ENCODE results near the gene TFF1.
A peak's percentile ranks its signal among the peaks of the same experiment; 100 is the strongest.

Gene TFF1

DNA sequence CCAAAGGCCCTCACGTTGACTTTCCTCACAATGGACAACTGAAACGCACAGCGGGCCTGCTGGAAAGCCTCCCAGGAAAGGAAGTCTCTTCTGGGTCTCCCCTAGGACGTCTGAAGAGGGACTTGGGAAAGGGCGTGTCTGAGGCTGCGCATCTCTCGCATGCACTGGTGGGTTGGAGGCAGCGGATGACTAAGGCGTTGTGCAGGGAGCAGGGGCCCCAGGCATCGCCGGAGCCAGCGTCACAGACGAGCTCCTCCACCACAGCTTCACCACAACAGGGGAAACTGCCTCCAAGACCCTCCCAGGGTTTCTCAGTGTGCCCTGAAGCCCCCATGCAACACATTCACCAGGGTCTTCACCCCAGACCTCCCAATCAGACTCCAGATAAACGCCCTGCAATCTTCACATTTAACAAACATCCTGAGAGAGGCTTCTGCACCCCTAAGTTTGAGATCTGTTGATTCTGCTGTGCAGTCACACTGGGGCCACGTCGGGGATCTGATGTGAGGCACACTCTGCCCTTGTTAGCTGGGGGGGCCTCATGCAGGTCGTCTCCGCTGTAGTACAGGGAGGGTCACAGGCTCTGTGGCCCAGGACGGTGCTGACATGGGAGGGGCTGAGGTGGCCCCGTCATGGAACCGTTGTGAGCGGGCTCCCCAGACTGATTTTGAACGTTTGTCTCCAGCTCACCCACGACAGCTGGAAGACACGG, 7.0 kb upstream of the TFF1 start:
- H3K4me3 Mint-ChIP-seq: no peak overlapping the region
- no peak overlapping the region for H3K27ac Mint-ChIP-seq
- no peaks in the 10 kb centered on the region for H3K36me3 Mint-ChIP-seq (ENCODE audit: low read depth)
- peaks cover 3% of the 10 kb centered on the region for H3K9me3 Mint-ChIP-seq
- TF ChIP-seq, protein P1, sequence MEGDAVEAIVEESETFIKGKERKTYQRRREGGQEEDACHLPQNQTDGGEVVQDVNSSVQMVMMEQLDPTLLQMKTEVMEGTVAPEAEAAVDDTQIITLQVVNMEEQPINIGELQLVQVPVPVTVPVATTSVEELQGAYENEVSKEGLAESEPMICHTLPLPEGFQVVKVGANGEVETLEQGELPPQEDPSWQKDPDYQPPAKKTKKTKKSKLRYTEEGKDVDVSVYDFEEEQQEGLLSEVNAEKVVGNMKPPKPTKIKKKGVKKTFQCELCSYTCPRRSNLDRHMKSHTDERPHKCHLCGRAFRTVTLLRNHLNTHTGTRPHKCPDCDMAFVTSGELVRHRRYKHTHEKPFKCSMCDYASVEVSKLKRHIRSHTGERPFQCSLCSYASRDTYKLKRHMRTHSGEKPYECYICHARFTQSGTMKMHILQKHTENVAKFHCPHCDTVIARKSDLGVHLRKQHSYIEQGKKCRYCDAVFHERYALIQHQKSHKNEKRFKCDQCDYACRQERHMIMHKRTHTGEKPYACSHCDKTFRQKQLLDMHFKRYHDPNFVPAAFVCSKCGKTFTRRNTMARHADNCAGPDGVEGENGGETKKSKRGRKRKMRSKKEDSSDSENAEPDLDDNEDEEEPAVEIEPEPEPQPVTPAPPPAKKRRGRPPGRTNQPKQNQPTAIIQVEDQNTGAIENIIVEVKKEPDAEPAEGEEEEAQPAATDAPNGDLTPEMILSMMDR (IDR thresholded peaks at IDR 0.05; ENCODE audit: unreplicated experiment in 3 of 3): no peak
- H3K27me3 Mint-ChIP-seq (ENCODE audit: low read depth): peaks cover 47% of the 10 kb centered on the region
- peaks cover 11% of the 10 kb centered on the region for H3K4me1 Mint-ChIP-seq

DNA sequence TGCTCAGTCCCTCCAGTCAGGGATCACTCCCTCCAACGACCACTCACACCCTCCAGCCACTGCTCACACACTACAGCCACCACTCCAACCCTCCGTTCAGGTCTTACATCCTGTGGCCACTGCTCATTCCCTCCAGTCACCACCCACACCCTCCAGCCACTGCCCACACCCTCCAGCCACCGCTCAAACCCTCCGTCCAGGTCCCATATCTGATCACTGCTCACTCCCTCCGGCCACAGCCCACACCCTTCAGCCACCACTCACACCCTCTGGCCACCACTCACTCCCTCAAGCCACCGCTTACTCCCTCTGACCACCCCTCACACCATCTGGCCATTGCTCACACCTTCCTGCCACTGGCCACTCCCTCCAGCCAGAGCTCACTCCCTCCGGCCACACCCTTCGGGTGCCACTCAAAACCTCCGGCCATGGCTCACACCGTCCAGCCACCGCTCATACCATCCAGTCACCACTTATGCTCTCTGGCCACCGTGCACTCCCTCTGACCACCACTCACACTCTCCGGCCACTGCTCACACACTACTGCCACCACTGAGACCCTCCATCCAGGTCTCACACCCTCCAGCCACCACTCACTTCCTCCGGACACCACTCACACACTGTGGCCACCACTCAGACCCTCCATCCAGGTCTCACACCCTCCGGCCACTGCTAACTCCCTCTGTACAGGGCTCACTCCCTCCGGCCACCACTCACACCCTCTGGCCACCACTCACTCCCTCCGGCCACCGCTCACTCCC, 4.7 kb upstream of the TFF1 start:
- H3K27me3 Mint-ChIP-seq (ENCODE audit: low read depth): peaks cover 35% of the 10 kb centered on the region
- no peak overlapping the region for H3K4me3 Mint-ChIP-seq
- H3K4me1 Mint-ChIP-seq: peaks cover 15% of the 10 kb centered on the region
- no peak overlapping the region for H3K27ac Mint-ChIP-seq
- H3K36me3 Mint-ChIP-seq (ENCODE audit: low read depth): no peaks in the 10 kb centered on the region
- H3K9me3 Mint-ChIP-seq: no peaks in the 10 kb centered on the region
- TF ChIP-seq, protein P1 (IDR thresholded peaks at IDR 0.05; ENCODE audit: unreplicated experiment in 3 of 3): no peak

DNA sequence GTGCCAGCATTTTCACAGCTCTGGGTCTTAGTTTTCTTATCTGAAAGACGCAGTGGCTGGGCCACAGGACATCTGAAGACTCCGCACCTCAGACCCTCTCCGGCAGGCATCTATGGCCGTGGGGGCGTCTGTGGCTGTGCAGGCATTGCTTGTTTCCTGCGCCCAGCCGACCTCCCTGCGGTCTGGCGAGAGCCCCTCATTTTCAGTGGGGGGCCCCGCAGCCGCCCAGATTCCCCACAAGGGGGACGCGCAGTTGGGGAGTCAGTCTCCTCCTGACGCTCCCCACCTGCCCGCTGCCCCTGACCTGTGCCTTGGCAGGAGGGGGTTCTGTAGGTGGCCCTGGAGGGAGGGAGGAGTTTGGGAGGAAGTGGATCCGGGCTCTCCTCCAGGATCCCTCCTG, 3.5 kb upstream of the TFF1 start:
- H3K9me3 Mint-ChIP-seq: no peaks in the 10 kb centered on the region
- H3K27ac Mint-ChIP-seq: no peak overlapping the region

DNA sequence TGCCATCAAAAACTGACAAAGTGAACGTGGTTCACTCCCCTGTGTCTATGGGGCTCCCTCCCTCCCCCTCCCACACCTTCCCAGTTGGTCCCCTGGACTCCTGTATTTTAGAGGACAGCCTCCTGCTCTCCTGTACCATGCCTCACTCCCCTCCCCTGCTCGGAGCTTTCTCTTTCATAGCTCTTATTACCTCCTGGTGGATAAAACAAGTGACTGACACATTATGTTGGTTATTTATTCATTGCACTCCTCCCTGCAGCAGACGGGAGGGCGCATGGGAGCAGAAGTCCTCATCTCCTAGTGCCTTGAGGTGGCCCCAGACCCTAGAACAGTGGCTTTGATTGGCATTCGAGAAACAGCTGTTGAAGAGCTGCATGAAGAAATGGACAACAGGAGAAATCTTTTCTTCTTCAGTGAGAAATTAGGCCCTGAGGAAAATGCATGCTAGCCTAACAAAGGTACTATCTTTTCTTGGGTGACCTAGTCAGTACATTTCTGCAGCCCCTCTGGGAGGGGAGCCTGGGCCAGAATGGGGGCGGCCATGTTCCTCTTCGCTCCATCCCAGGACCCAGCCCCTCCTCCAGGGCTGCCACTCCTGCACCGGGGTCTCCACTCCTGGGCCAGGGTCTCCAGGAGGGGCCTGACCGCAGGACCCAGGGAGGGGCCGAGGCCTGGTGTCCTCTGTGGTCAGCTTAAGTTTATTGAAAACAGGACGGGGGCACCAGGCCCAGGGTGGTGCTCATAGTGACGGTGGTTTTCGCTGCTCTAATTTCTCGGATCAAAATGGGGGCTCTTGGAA, 1.2 kb upstream of the TFF1 start:
- Mint-ChIP-seq H3K27ac (peak overlapping the region in 1 of 3 experiments; percentile 40), H3K9me3 (no peaks in the 10 kb centered on the region), H3K27me3 (ENCODE audit: low read depth) (peaks cover 32% of the 10 kb centered on the region), H3K36me3 (ENCODE audit: low read depth) (no peaks in the 10 kb centered on the region), H3K4me3 (no peak overlapping the region), H3K4me1 (peaks cover 9% of the 10 kb centered on the region)
- TF ChIP-seq, protein P1 (IDR thresholded peaks at IDR 0.05; ENCODE audit: unreplicated experiment in 3 of 3): no peak

More for the DNA sequence above, 3.5 kb upstream of the TFF1 start:
- no peaks in the 10 kb centered on the region for H3K36me3 Mint-ChIP-seq (ENCODE audit: low read depth)
- TF ChIP-seq, protein P1 (IDR thresholded peaks at IDR 0.05; ENCODE audit: unreplicated experiment in 3 of 3): no peak
- peaks cover 15% of the 10 kb centered on the region for H3K4me1 Mint-ChIP-seq
- H3K4me3 Mint-ChIP-seq: no peak overlapping the region
- H3K27me3 Mint-ChIP-seq (ENCODE audit: low read depth): peaks cover 27% of the 10 kb centered on the region

DNA sequence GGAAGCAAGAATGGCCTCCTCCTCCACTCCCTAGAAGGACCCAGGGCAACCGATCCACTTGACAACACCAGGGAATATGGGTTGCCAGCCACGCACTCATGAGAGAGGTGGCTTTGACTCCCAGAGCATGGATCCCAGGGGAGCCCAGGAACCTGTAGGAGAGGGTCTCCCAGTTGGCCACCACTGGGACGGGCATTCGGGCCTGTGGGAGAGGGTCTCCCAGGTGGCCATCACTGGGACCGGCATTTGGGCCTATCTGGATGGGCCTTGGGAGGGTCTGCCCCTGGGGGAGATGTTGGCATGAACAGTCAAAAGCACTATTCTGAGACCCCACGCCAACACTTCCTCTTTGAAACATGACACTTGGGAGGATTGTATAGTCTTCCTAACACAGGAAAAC, 565 bp downstream of the TFF1 start:
- Mint-ChIP-seq H3K27me3 (ENCODE audit: low read depth) (peaks cover 40% of the 10 kb centered on the region), H3K4me1 (peaks cover 9% of the 10 kb centered on the region), H3K4me3 (no peak overlapping the region), H3K9me3 (no peaks in the 10 kb centered on the region), H3K27ac (no peak overlapping the region), H3K36me3 (ENCODE audit: low read depth) (no peaks in the 10 kb centered on the region)
- TF ChIP-seq, protein P1 (IDR thresholded peaks at IDR 0.05; ENCODE audit: unreplicated experiment in 3 of 3): no peak

All from nephron (organoid).